GM19455 (cell line): ENCODE measurements around the gene CUL9.

Source experiments
- ATAC-seq: cut with Tn5 transposase; IDR thresholded peaks from one replicate; pipeline ENCODE4 v1.9.1; 2021; ENCODE audit not compliant: unreplicated experiment

Gene CUL9

GRCh38 chr6:43226192-43226851 lies 44.3 kb downstream of the CUL9 start:
- ATAC-seq = no peak

GRCh38 chr6:43228951-43229802 lies 47.2 kb downstream of the CUL9 start, which contains the start of gene DNPH1:
Gene DNPH1 (minus strand): TSS chr6:43229481. CDS start chr6:43229456, 25 bp downstream.
- peak; percentile 81 for ATAC-seq

GRCh38 chr6:43229803-43230620 lies 48.0 kb downstream of the CUL9 start:
- ATAC-seq = no peak

- ATAC-seq = no peak
Observed at GRCh38 chr6:43231053-43231452, 49.1 kb downstream of the CUL9 start.

- no peak for ATAC-seq
Observed at GRCh38 chr6:43231735-43232450, 49.9 kb downstream of the CUL9 start.

- ATAC-seq = no peak
Observed at GRCh38 chr6:43235841-43236240, 53.8 kb downstream of the CUL9 start.

GRCh38 chr6:43239054-43239453 lies 57.1 kb downstream of the CUL9 start:
- no peak for ATAC-seq

GRCh38 chr6:43240950-43241349 lies 59.0 kb downstream of the CUL9 start:
- no peak for ATAC-seq

GRCh38 chr6:43241446-43241845 lies 59.5 kb downstream of the CUL9 start:
- no peak for ATAC-seq

GRCh38 chr6:43242908-43243663 lies 61.1 kb downstream of the CUL9 start, which contains the start of gene TTBK1:
Gene TTBK1 (plus strand): TSS chr6:43243481. CDS start chr6:43246661, 3,180 bp downstream.
- no peak for ATAC-seq

- no peak for ATAC-seq
Observed at GRCh38 chr6:43243664-43244321, 61.8 kb downstream of the CUL9 start.

GRCh38 chr6:43246301-43247113 lies 64.5 kb downstream of the CUL9 start:
- peak; percentile 54 for ATAC-seq

GRCh38 chr6:43247114-43247999 lies 65.4 kb downstream of the CUL9 start:
- peak; percentile 95 for ATAC-seq

GRCh38 chr6:43248101-43248500 lies 66.1 kb downstream of the CUL9 start:
- no peak for ATAC-seq

- no peak for ATAC-seq
Observed at GRCh38 chr6:43248791-43249190, 66.8 kb downstream of the CUL9 start.

GRCh38 chr6:43250992-43251373 lies 69.0 kb downstream of the CUL9 start:
- ATAC-seq = no peak

GRCh38 chr6:43253401-43253800 lies 71.4 kb downstream of the CUL9 start:
- ATAC-seq = no peak
